Liver (tissue), 9 donors: ENCODE measurements around the gene ANKRD33B. TPM values are rescaled to one million over a fixed set of nuclear protein-coding genes. Genes with fewer than 3 reads are reported as not detected.

Experiments used
- DNase-seq: peaks from one replicate; pipeline ENCODE4 v3.0.0-alpha.2; 2017; ENCODE audit warnings: low spot score
- H3K27ac ChIP-seq, 2 donors: one replicate each; pipeline ENCODE4 v1.7.0; 2013; ENCODE audit warnings: inconsistent platforms in 2 of 2, low read length in 2 of 2, control low read depth in 1 of 2, low read depth in 1 of 2, mild to moderate bottlenecking in 1 of 2
- H3K27me3 ChIP-seq, 4 donors: one replicate each; pipeline versions ENCODE4 v1.6.1 to v1.7.0; 2013; ENCODE audit warnings: low read length in 3 of 4, inconsistent platforms in 1 of 4, mild to moderate bottlenecking in 1 of 4, moderate library complexity in 1 of 4; ENCODE audit not compliant: control insufficient read depth in 4 of 4, insufficient read depth in 4 of 4
- H3K36me3 ChIP-seq, 4 donors: one replicate each; pipeline versions ENCODE4 v1.6.1 to v1.7.0; 2013; ENCODE audit warnings: low read length in 3 of 4, mild to moderate bottlenecking in 3 of 4, low read depth in 1 of 4, moderate library complexity in 1 of 4; ENCODE audit not compliant: control insufficient read depth in 4 of 4, insufficient read depth in 3 of 4
- H3K4me1 ChIP-seq, 4 donors: one replicate each; pipeline versions ENCODE4 v1.6.1 to v1.7.0; 2013; ENCODE audit warnings: low read length in 3 of 4, mild to moderate bottlenecking in 3 of 4, moderate library complexity in 1 of 4; ENCODE audit not compliant: control insufficient read depth in 4 of 4, insufficient read depth in 4 of 4
- H3K4me3 ChIP-seq, 3 donors: one replicate each; pipeline versions ENCODE4 v1.6.1 to v1.7.0; 2013; ENCODE audit warnings: low read length in 3 of 3, control low read depth in 1 of 3, low read depth in 1 of 3, mild to moderate bottlenecking in 1 of 3
- H3K9ac ChIP-seq, 2 donors: one replicate each; pipeline ENCODE4 v1.7.0; 2013; ENCODE audit warnings: low read length in 2 of 2, mild to moderate bottlenecking in 2 of 2, moderate library complexity in 2 of 2, control low read depth in 1 of 2, low read depth in 1 of 2
- H3K9me3 ChIP-seq, 4 donors: one replicate each; pipeline versions ENCODE4 v1.6.1 to v1.7.0; 2013; ENCODE audit warnings: low read length in 3 of 4; ENCODE audit not compliant: control insufficient read depth in 4 of 4
- ATF3 ChIP-seq: IDR thresholded peaks from 2 replicates; pipeline ENCODE4 v1.6.1; 2016; ENCODE audit warnings: antibody characterized with exemption
- CTCF ChIP-seq: fragments of 150-350 bp; IDR thresholded peaks from 2 replicates; pipeline ENCODE4 v1.5.1; 2017; ENCODE audit warnings: improper control_type of control experiment, low read depth, low read length; ENCODE audit not compliant: missing input control
- EGR1 ChIP-seq, 2 donors: IDR thresholded peaks; 2 replicates each; pipeline ENCODE4 v1.6.1; 2016 to 2018; ENCODE audit warnings: antibody characterized with exemption in 2 of 2, low read depth in 2 of 2
- FOXA1 ChIP-seq: IDR thresholded peaks from 2 replicates; pipeline ENCODE4 v1.6.1; 2016; ENCODE audit warnings: antibody characterized with exemption
- FOXA2 ChIP-seq: IDR thresholded peaks from 2 replicates; pipeline ENCODE4 v1.6.1; 2016; ENCODE audit warnings: antibody characterized with exemption
- GABPA ChIP-seq, 2 donors: IDR thresholded peaks in 1 of 2; conservative IDR thresholded peaks in 1 of 2; 2 replicates each; pipeline ENCODE4 v1.6.1; 2016; ENCODE audit warnings: antibody characterized with exemption in 2 of 2, mild to moderate bottlenecking in 1 of 2, moderate library complexity in 1 of 2
- HNF4A ChIP-seq, 2 donors: conservative IDR thresholded peaks; 2 replicates each; pipeline ENCODE4 v1.6.1; 2016; ENCODE audit warnings: antibody characterized with exemption in 2 of 2, mild to moderate bottlenecking in 2 of 2
- HNF4G ChIP-seq: IDR thresholded peaks from 2 replicates; pipeline ENCODE4 v1.6.1; 2016; ENCODE audit warnings: antibody characterized with exemption
- JUND ChIP-seq, 2 donors: IDR thresholded peaks; 2 replicates each; pipeline ENCODE4 v1.6.1; 2016; ENCODE audit warnings: antibody characterized with exemption in 2 of 2
- MAX ChIP-seq: IDR thresholded peaks from 2 replicates; pipeline ENCODE4 v1.6.1; 2016; ENCODE audit warnings: antibody characterized with exemption
- NR2F2 ChIP-seq: IDR thresholded peaks from 2 replicates; pipeline ENCODE4 v1.6.1; 2016; ENCODE audit warnings: antibody characterized with exemption
- RAD21 ChIP-seq, 2 donors: IDR thresholded peaks; 2 replicates each; pipeline ENCODE4 v1.6.1; 2016; ENCODE audit warnings: antibody characterized with exemption in 2 of 2, mild to moderate bottlenecking in 2 of 2
- REST ChIP-seq: IDR thresholded peaks from 2 replicates; pipeline ENCODE4 v1.6.1; 2016; ENCODE audit warnings: antibody characterized with exemption, mild to moderate bottlenecking
- RXRA ChIP-seq, 2 donors: IDR thresholded peaks; 2 replicates each; pipeline ENCODE4 v1.6.1; 2017 to 2018; ENCODE audit warnings: antibody characterized with exemption in 2 of 2, mild to moderate bottlenecking in 1 of 2
- SP1 ChIP-seq: IDR thresholded peaks from 2 replicates; pipeline ENCODE4 v1.6.1; 2018; ENCODE audit warnings: antibody characterized with exemption, mild to moderate bottlenecking
- TAF1 ChIP-seq: conservative IDR thresholded peaks from 2 replicates; pipeline ENCODE4 v1.6.1; 2016; ENCODE audit warnings: antibody characterized with exemption, mild to moderate bottlenecking
- YY1 ChIP-seq: IDR thresholded peaks from 2 replicates; pipeline ENCODE4 v1.6.1; 2016; ENCODE audit warnings: antibody characterized with exemption, mild to moderate bottlenecking
- ZBTB33 ChIP-seq: IDR thresholded peaks from 2 replicates; pipeline ENCODE4 v1.6.1; 2016; ENCODE audit warnings: antibody characterized with exemption
- WGBS: extraction: QIAGEN DNeasy Blood & Tissue Kit; methylation state at CpG from one replicate; pipeline ENCODE4 v1.1.7; 2013; 5-methylcytosine and 5-hydroxymethylcytosine counted together
- polyA plus RNA-seq, 2 donors: library from polyadenylated mRNA; stranded (reverse) in 1 of 2; unstranded in 1 of 2; fragments of 200-250 nt in 1 of 2; fragments of >200 nt in 1 of 2; fragmentation: Nextera tagmentation in 1 of 2; extraction: Ambion mirVana in 1 of 2; gene quantifications; one replicate each; pipeline versions ENCODE4 v1.2.1 to v1.2.3, GENCODE V29; 2013 to 2015
- total RNA-seq, 2 donors: library from RNA; depleted of rRNA; stranded (reverse); fragments of >200 nt; gene quantifications; one replicate each; pipeline ENCODE4 v1.2.3, GENCODE V29; 2014
- donor health status: healthy.
- donor health status: healthy.
- donor health status: healthy.
- donor health status: healthy.
- donor health status: healthy.

ANKRD33B gene
- total and polyA plus RNA-seq, 4 donors: 0.09 to 1.9 (median 0.25) TPM; not detected in 1

GRCh38 chr5:10556289-10556807 is 7.5 kb upstream of the ANKRD33B start:
- no peak overlapping the region for H3K4me3 ChIP-seq
- no peaks in the 10 kb centered on the region for H3K36me3 ChIP-seq
- TF ChIP-seq GABPA (IDR thresholded peaks at IDR 0.05 in 1 of 2, conservative IDR thresholded peaks at IDR 0.05 in 1 of 2): no peak
- TF ChIP-seq TAF1: no peak
- TF ChIP-seq SP1: no peak
- TF ChIP-seq EGR1 (IDR thresholded peaks at IDR 0.05; ENCODE audit: low read depth in 2 of 2): no peak
- no peak for TF ChIP-seq NR2F2
- no peak for TF ChIP-seq ZBTB33
- no peak for TF ChIP-seq HNF4G
- no peak for TF ChIP-seq FOXA1
- no peak for TF ChIP-seq JUND (IDR thresholded peaks at IDR 0.05)
- no peak for TF ChIP-seq REST
- no peak for TF ChIP-seq ATF3
- TF ChIP-seq HNF4A (conservative IDR thresholded peaks at IDR 0.05): no peak
- no peaks in the 10 kb centered on the region for H3K9me3 ChIP-seq
- no peak overlapping the region for H3K27ac ChIP-seq
- WGBS: 68% methylated on average over 3 of the region's 3 CpGs
- DNase-seq: no peak
- H3K9ac ChIP-seq: no peak overlapping the region
- no peaks in the 10 kb centered on the region for H3K4me1 ChIP-seq
- H3K27me3 ChIP-seq: no peaks in the 10 kb centered on the region

GRCh38 chr5:10556893-10557746 is 6.8 kb upstream of the ANKRD33B start:
- Histone ChIP-seq H3K4me3 (no peak overlapping the region), H3K9me3 (no peaks in the 10 kb centered on the region), H3K9ac (no peak overlapping the region), H3K36me3 (no peaks in the 10 kb centered on the region), H3K27me3 (no peaks in the 10 kb centered on the region), H3K27ac (no peak overlapping the region), H3K4me1 (no peaks in the 10 kb centered on the region)
- DNase-seq: no peak
- 77% methylated on average over 11 of the region's 11 CpGs for WGBS
- no peak for TF ChIP-seq RXRA (IDR thresholded peaks at IDR 0.05)
- TF ChIP-seq RAD21 (IDR thresholded peaks at IDR 0.05): no peak
- no peak for TF ChIP-seq ZBTB33
- TF ChIP-seq JUND (IDR thresholded peaks at IDR 0.05): no peak
- TF ChIP-seq EGR1 (IDR thresholded peaks at IDR 0.05; ENCODE audit: low read depth in 2 of 2): no peak
- no peak for TF ChIP-seq FOXA2
- no peak for TF ChIP-seq MAX
- no peak for TF ChIP-seq FOXA1
- TF ChIP-seq NR2F2: no peak
- TF ChIP-seq GABPA (IDR thresholded peaks at IDR 0.05 in 1 of 2, conservative IDR thresholded peaks at IDR 0.05 in 1 of 2): no peak
- no peak for TF ChIP-seq YY1
- no peak for TF ChIP-seq TAF1
- no peak for TF ChIP-seq HNF4A (conservative IDR thresholded peaks at IDR 0.05)
- TF ChIP-seq CTCF: no peak
- TF ChIP-seq SP1: no peak
- TF ChIP-seq ATF3: no peak
